ENCODE measurements around the gene AKR7A3.
A peak's percentile ranks its signal among the peaks of the same experiment; 100 is the strongest.
"Not testable (repeated sequence)": the region's sequence is repeated elsewhere in the genome, so short reads cannot be mapped to it uniquely, and the experiment has no call there.

Gene AKR7A3

DNA sequence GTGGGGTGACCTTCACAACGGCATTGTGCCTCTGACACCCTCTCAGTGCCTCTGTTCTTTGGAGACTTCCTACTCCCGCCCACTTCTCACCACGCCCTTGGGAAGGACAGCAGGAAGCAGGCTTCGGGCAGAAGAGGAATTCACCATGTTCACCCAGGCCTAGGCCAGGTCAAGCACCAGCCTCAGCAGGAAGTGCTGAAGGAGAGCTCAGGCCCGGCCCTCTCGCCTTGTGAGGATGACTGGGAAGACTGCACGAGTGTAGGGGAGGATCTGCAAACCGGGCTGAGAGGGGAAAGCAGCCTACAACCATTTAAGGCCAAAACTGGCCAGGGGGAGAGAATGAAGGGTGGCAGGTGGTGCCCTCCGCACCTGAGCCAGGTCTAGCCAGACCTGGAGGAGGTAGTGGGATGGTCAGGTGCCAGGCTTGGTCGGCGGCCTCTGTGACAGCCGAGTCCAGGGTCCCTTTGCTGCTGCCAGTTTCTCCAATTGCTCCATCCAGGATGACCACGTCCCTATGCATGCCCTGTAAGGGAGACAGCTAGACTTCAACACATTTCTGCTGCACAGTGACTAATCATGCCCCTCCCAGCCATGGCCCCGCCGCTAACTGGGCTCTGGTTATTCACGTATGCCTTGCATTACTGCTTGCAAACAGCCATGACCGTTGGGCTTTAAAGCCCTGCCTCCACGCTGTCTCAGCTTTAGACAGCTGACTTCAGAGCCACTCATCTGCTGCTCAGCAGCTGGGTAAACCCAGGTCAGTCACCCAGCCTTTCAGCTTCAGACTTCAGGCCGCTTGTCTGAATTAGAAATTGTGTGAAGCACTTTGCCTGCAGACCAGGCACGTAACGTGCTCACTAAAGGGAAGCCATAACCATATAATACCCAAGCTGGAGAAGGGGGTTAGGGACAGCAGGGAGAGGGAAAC lies 28.1 kb downstream of the AKR7A3 start:
- Histone ChIP-seq H3K4me3 (ENCODE audit: low read length) (peak overlapping the region; percentile 14), H3K9ac (ENCODE audit: low read depth, low read length) (peak overlapping the region; percentile 51), H3K36me3 (ENCODE audit: insufficient read depth, low read length) (peaks cover 44% of the 10 kb centered on the region), H3K9me3 (replicated peaks; ENCODE audit: low read length) (no peaks in the 10 kb centered on the region), H3K4me2 (ENCODE audit: low read length) (peak overlapping the region; percentile 66), H3K4me1 (ENCODE audit: control insufficient read depth, insufficient read depth, low read length) (peaks cover 23% of the 10 kb centered on the region), H3K27me3 (ENCODE audit: control insufficient read depth, insufficient read depth, low read length) (no peaks in the 10 kb centered on the region)

DNA sequence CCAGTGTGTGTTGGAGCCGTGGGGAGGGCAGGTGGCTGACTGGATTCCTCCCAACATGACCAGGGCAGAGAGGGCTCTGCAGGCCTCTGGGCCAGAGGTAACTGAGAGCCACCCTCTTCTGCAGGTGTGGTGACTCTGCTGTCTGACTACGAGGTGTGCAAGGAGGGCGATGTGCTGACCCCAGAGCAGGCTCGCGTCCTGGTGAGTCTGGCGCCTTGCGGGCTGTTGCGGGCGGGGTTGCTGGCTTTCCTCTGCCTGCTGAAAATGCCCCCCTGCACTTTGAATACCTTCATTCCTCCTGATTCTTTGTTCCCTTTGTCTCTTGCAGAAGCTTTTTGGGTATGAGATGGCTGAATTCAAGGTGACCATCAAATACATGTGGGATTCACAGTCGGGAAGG lies 30.2 kb downstream of the AKR7A3 start:
- H3K4me3 ChIP-seq (ENCODE audit: low read length) = no peak overlapping the region
- no peak overlapping the region for H3K9ac ChIP-seq (ENCODE audit: low read depth, low read length)
- H3K9me3 ChIP-seq (replicated peaks; ENCODE audit: low read length) = no peaks in the 10 kb centered on the region
- no peak overlapping the region for H3K4me2 ChIP-seq (ENCODE audit: low read length)
- peaks cover 55% of the 10 kb centered on the region for H3K36me3 ChIP-seq (ENCODE audit: insufficient read depth, low read length)
- H3K4me1 ChIP-seq (ENCODE audit: control insufficient read depth, insufficient read depth, low read length) = peaks cover 28% of the 10 kb centered on the region
- H3K27me3 ChIP-seq (ENCODE audit: control insufficient read depth, insufficient read depth, low read length) = no peaks in the 10 kb centered on the region

DNA sequence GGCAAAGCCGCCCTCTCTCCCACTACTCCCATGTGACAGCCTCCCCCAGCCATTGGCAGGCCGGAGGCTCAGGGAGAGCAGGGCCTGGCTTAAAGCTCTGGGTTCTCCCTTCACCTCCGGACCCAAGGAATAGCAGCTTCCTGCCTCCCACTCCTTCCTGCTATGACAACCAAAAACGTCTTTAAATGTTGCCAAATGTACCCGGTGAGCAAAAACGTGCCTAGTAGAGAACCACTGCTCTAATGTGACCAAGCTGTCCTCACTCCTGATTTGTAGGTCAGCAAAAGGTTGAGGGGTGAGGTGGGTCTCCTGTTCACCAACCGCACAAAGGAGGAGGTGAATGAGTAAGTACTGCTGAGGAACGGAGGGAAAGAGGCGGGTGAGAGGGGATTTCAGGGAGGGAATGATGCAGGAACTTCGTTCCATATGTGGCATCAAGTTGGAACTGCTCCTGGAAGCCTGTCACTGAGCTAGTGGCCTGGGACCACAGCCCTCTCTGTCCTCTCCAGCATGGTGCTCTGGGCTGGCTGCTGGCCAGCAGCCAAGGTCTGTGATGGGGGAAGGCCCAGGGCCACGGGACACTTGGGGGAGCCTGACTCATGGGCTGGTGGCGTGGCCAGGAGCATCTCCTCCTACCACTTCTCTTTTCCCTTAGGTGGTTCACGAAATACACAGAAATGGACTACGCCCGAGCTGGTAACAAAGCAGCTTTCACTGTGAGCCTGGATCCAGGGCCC lies 31.2 kb downstream of the AKR7A3 start:
- Histone ChIP-seq H3K4me1 (ENCODE audit: control insufficient read depth, insufficient read depth, low read length) (peaks cover 37% of the 10 kb centered on the region), H3K9me3 (replicated peaks; ENCODE audit: low read length) (no peaks in the 10 kb centered on the region), H3K4me3 (ENCODE audit: low read length) (no peak overlapping the region), H3K4me2 (ENCODE audit: low read length) (no peak overlapping the region), H3K27me3 (ENCODE audit: control insufficient read depth, insufficient read depth, low read length) (no peaks in the 10 kb centered on the region), H3K36me3 (ENCODE audit: insufficient read depth, low read length) (peaks cover 55% of the 10 kb centered on the region), H3K9ac (ENCODE audit: low read depth, low read length) (no peak overlapping the region)

DNA sequence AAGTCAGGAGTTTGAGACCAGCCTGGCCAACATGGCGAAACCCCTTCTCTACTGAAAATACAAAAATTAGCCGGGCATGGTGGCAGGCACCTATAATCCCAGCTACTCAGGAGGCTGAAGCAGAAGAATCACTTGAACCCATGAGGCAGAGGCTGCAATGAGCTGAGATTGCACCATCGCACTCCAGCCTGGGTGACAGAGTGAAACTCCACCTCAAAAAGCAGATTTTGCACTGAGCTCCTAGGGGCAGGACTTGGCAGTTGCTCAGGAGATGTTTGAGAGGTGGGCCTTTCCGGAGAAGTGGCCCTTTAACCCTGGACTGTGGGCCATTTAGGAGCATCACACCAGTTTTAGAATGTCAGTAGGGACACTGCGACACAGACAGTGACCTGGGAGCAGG lies 32.3 kb downstream of the AKR7A3 start:
- peaks cover 55% of the 10 kb centered on the region for H3K36me3 ChIP-seq (ENCODE audit: insufficient read depth, low read length)

DNA sequence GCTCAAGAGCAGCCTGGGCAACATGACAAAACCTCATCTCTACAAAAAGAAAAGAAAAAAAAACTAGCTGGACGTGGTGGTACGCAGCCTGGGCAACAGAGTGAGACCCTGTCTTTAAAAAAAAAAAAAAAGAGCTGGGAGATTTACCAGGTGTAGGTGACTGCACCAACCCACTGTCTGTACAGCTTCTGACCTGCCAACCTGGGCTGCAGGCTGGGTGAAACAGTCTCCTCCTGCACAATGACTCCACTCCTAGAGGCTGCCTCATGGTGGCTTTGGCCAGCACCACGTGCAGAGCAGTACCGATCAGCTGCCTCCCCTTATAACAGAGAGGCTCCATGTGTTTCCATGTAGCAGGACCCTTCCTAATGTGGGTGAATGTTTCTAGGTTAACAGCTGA lies 33.3 kb downstream of the AKR7A3 start:
- H3K9me3 ChIP-seq (replicated peaks; ENCODE audit: low read length) = no peaks in the 10 kb centered on the region
- H3K4me3 ChIP-seq (ENCODE audit: low read length) = no peak overlapping the region
- H3K9ac ChIP-seq (ENCODE audit: low read depth, low read length) = no peak overlapping the region
- peaks cover 55% of the 10 kb centered on the region for H3K36me3 ChIP-seq (ENCODE audit: insufficient read depth, low read length)
- peaks cover 32% of the 10 kb centered on the region for H3K4me1 ChIP-seq (ENCODE audit: control insufficient read depth, insufficient read depth, low read length)
- no peaks in the 10 kb centered on the region for H3K27me3 ChIP-seq (ENCODE audit: control insufficient read depth, insufficient read depth, low read length)
- no peak overlapping the region for H3K4me2 ChIP-seq (ENCODE audit: low read length)

More for the DNA sequence above, 32.3 kb downstream of the AKR7A3 start:
- H3K9me3 ChIP-seq (replicated peaks; ENCODE audit: low read length); H3K4me2 ChIP-seq (ENCODE audit: low read length); H3K4me3 ChIP-seq (ENCODE audit: low read length); H3K27me3 ChIP-seq (ENCODE audit: control insufficient read depth, insufficient read depth, low read length); H3K9ac ChIP-seq (ENCODE audit: low read depth, low read length): not testable (repeated sequence)
- peaks cover 34% of the 10 kb centered on the region for H3K4me1 ChIP-seq (ENCODE audit: control insufficient read depth, insufficient read depth, low read length)

- Histone ChIP-seq H3K36me3 (ENCODE audit: insufficient read depth, low read length) (peaks cover 48% of the 10 kb centered on the region), H3K9me3 (replicated peaks; ENCODE audit: low read length) (no peaks in the 10 kb centered on the region)
Observed at GRCh38 chr1:19254416-19254815, 34.2 kb downstream of the AKR7A3 start.

GRCh38 chr1:19251305-19252196 lies 37.0 kb downstream of the AKR7A3 start, which contains the start of the genes EMC1 and MRTO4:
Gene EMC1 (minus strand): TSS chr1:19251524. CDS start chr1:19251509, 15 bp downstream.
Gene MRTO4 (plus strand): TSS chr1:19251805. CDS start chr1:19251836, 31 bp downstream.
- Histone ChIP-seq H3K4me3 (ENCODE audit: low read length) (peak within 1 kb of the TSS; percentile 88), H3K4me2 (ENCODE audit: low read length) (peak within 1 kb of the TSS; percentile 92), H3K27me3 (ENCODE audit: control insufficient read depth, insufficient read depth, low read length) (no peaks in the 10 kb centered on the region), H3K9ac (ENCODE audit: low read depth, low read length) (peak within 1 kb of the TSS; percentile 96), H3K4me1 (ENCODE audit: control insufficient read depth, insufficient read depth, low read length) (peaks cover 20% of the 10 kb centered on the region), H3K9me3 (replicated peaks; ENCODE audit: low read length) (no peaks in the 10 kb centered on the region), H3K36me3 (ENCODE audit: insufficient read depth, low read length) (peaks cover 25% of the 10 kb centered on the region)

More at GRCh38 chr1:19254416-19254815, 34.2 kb downstream of the AKR7A3 start:
- peaks cover 25% of the 10 kb centered on the region for H3K4me1 ChIP-seq (ENCODE audit: control insufficient read depth, insufficient read depth, low read length)
- H3K4me3 ChIP-seq (ENCODE audit: low read length) = no peak overlapping the region
- no peaks in the 10 kb centered on the region for H3K27me3 ChIP-seq (ENCODE audit: control insufficient read depth, insufficient read depth, low read length)
- no peak overlapping the region for H3K9ac ChIP-seq (ENCODE audit: low read depth, low read length)
- H3K4me2 ChIP-seq (ENCODE audit: low read length) = no peak overlapping the region

- no peaks in the 10 kb centered on the region for H3K9me3 ChIP-seq (replicated peaks; ENCODE audit: low read length)
- H3K9ac ChIP-seq (ENCODE audit: low read depth, low read length) = peak overlapping the region; percentile 96
- peak overlapping the region; percentile 92 for H3K4me2 ChIP-seq (ENCODE audit: low read length)
- H3K27me3 ChIP-seq (ENCODE audit: control insufficient read depth, insufficient read depth, low read length) = no peaks in the 10 kb centered on the region
- H3K4me1 ChIP-seq (ENCODE audit: control insufficient read depth, insufficient read depth, low read length) = peaks cover 20% of the 10 kb centered on the region
- H3K4me3 ChIP-seq (ENCODE audit: low read length) = peak overlapping the region; percentile 88
- H3K36me3 ChIP-seq (ENCODE audit: insufficient read depth, low read length) = peaks cover 19% of the 10 kb centered on the region
Observed at GRCh38 chr1:19250629-19251304, 37.8 kb downstream of the AKR7A3 start.

DNA sequence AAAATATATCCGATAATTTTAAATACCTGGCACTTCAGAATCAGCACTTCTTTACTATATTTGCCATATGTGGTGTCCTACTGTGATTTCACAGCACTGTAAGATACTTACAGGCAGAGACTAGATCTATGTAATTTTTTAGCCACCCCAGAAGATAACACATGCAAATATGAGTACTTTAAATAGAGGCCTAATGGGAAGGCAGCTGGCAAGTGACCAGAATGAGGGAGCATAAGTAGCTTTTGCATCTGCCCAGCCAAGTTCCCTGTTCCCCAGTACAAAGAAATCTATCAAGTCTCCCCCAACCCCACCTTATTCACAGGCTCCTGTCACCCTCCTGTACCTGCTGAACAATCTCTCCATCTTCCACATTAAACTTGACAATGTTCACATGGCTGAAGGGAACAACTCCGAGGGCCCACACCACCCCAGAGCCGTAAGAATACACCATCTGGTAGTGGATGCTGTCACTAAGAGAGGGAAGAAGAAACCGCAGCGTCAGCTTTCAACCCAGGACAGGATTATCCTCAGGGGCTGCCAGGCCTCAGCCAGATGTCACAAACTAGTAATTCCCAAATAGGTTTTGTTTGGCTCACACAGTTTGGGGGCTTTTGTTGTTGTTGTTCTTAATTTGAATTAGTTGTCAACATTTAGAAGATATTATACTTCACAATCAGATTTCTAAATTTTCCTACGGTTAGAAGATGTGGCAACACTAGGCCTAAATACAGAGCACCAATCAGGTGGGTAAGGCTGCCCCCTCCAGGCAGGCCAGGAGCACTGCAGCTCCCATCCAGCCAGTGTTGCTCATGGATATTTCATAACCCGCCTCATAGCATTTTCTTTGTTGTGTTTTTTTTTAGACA lies 47.7 kb downstream of the AKR7A3 start:
- Histone ChIP-seq H3K9ac (ENCODE audit: low read depth, low read length) (peak overlapping the region; percentile 46), H3K27me3 (ENCODE audit: control insufficient read depth, insufficient read depth, low read length) (no peaks in the 10 kb centered on the region), H3K4me1 (ENCODE audit: control insufficient read depth, insufficient read depth, low read length) (no peaks in the 10 kb centered on the region), H3K36me3 (ENCODE audit: insufficient read depth, low read length) (peaks cover 80% of the 10 kb centered on the region), H3K4me3 (ENCODE audit: low read length) (no peak overlapping the region), H3K4me2 (ENCODE audit: low read length) (no peak overlapping the region), H3K9me3 (replicated peaks; ENCODE audit: low read length) (no peaks in the 10 kb centered on the region)

GRCh38 chr1:19239876-19240275 lies 48.7 kb downstream of the AKR7A3 start:
- Histone ChIP-seq H3K4me3 (ENCODE audit: low read length) (no peak overlapping the region), H3K27me3 (ENCODE audit: control insufficient read depth, insufficient read depth, low read length) (no peaks in the 10 kb centered on the region), H3K9ac (ENCODE audit: low read depth, low read length) (no peak overlapping the region), H3K4me1 (ENCODE audit: control insufficient read depth, insufficient read depth, low read length) (no peaks in the 10 kb centered on the region), H3K9me3 (replicated peaks; ENCODE audit: low read length) (no peaks in the 10 kb centered on the region), H3K4me2 (ENCODE audit: low read length) (no peak overlapping the region), H3K36me3 (ENCODE audit: insufficient read depth, low read length) (peaks cover 81% of the 10 kb centered on the region)
